Left forelimb (tissue), 1 donor: ENCODE data around the gene QSOX1.

Source experiments
- DNase-seq: peaks from one replicate; pipeline ENCODE4 v3.0.0-alpha.2; 2018; ENCODE audit warnings: low spot score

Gene QSOX1

DNA sequence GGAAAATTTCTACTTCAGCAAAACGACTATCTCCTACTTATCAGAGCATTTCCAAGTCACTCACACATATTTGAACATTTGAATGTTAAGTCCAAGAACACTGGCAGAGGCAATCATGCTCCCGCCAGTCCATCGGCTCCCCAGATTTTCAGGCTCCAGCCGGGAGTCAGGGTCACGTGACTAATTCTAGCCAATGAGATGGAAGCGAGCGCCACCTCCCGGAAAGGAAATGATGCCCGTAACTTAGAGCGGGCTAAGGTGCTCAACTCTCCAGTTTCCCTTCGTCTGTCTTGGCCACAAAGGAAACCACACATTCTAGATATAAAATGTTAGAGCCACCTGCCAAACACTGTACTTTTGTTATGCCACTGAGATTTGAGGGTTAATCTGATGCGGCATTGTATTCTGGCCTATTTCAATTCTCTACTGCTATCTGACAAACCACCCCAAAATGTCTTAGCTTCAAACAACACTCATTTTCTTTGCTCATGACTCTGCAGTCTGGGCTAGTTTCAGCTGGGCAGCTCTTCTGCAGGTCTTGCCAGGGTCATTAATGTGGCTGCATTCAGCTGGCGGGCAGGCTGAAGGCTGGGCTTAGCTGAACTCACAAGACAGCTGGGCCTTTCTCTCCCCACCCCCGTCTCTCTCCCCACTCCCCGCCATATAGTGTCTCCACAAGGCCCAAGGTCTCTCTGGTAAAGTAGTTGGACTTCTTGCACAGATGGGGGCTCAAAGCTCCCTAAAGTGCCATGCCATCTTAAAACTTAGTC lies 58.9 kb downstream of the QSOX1 start:
- DNase-seq, result peak; percentile 47

DNA sequence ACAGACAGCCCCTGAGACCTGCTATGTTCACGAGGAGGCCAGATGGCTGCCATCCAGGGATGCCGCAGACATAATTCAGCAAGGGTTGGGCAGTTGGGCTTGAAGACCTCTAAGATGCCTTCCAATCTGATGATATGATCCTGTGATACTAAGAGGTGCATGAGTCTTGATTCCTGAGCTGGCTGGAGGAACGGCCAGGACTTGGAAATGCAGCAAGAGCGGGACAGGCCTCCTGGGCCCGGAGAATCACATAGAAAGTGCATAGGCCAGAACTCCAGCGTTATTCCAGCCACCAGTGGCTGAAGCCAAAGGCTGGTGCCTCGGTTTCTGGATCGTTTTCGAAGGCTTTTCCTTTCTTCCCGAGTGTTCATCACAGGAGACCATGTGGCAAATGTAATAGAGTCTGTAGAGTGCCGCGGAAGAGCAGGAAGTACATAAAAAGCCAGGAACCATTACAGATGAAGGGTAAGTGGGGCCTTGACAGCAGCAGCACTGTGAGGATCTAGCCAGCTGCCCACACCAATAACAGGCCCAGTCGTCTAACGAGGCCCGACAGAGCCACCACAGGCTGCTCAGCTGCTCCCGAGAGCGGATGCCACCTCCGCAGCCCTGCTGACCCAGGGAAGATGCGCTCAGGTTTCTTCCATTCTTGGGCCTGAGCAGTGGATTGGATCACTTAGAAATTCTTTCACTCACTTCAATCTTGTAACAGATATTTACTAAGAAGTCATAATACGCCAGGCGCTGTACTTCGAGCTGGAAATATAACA lies 61.4 kb downstream of the QSOX1 start:
- DNase-seq, result peak; percentile 36

DNA sequence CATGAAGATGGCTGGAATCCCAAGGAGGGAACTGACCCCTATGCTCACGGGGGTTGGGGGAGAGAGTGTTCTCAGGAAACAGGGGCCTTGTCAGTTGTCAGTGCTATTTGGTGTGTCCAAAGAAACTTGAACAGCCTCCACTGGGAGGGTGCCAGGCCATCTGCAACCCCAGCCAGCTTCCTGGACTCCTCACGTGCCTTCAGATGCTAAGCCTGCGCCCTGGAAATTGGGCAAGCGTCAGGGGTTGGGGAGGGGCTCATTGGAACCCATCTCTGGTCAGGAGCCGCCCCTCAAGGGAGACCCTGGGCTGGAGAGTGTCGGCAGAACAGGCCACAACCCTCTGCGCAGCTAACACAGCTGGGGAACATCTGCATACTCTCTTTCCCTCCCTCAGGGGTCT lies 62.3 kb downstream of the QSOX1 start:
- DNase-seq, result peak; percentile 47

DNA sequence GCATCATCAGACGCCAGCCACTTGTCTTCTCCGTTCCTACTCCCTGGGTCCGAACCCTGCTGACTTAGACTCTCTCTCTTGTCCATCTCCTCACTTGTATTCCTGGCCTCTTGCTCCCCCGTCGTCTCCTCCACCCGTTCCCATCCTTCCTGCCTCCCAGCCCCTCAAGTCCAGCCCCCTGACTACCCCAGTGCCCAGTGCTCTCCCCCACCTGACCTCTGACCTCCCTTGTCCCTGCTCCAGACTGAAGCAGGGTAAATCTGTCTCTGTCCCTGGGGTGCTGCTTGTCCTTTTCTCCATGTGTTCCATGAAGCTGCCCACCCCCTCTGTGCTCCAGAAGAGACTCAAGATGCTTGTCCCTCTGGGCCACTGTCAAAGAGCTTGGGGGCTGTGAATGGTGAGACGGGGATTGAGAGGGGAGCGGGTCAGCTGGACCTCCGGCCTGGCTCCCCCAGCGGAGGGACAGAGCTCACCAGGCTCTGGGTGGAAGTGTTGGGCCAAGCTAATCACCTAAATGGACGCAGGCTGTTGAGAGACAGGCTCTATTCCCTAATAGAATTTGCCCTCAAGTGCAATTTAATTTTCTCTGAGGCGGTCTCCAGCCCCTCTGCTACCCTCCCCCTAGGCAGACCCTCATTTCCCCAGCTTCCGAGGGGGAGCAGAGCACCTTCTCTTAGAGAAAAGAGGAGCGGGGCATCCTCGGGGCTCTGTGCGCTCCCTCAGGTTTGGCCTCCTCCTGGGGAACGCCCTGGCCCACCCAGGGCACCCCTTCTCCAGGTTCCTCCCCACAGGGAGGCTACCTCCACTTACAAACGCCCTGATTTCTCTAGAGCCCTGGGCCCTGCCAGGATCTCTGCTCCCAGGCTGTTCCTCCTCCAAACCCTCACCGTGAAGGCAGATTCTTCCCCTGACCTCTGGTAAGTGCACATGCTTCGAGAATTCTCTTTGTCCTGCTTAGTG lies 64.4 kb downstream of the QSOX1 start:
- no peak for DNase-seq

DNA sequence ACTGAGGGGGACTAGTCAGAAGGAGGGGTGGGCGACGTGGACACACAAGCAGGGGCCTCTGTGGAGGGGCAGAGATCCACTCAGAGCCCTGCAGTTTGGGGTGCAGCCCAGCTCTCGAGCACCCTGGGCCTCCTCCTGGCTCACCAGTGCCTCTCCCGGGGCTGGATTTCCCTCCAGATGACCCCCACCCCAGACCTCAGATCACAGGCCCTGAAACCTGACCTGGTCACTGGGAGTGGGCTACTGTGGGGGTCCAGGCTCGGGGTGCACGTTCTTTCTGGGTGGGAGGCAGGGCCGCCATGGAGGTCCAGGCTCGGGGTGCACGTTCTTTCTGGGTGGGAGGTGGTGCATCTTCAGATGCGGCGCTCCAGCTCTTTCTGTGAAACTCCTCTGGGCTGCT lies 65.1 kb downstream of the QSOX1 start:
- no peak for DNase-seq

DNA sequence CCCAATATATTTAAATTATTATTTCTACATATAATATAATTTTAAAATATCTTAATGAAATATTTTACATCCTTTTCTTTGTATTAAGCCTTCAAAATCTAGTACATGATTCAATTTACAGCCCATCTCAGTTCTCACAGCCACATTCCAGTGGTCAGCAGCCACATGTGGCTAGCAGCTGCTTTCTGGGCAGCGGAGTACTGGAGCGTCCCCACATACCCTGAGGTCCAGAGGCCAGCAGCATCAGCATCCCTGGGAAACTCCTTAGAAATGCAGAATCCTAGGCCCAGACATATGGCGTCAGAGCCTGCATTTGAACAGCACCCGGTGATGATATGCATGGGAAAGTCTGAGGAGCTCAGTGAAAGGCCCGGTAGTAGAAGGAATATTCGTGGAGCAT lies 66.8 kb downstream of the QSOX1 start:
- no peak for DNase-seq

DNA sequence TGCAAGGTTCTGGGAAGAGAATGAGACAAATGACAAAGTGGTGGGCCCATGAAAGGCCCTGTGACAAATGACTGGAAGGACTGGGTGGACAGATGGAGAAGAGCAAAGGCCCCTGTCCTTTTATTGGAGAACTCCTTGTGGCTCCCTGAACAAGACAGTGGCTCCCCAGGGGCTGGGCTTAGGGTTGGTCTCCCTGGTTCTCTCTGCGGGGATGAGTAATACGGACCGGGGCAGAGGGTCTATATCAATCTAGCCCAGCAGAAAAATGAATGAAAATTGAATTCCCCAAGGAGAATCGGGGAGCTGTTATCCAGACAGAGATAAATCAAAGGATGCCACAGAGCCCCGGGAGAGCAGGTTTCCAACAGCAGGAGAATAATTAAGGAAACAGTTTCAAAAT lies 70.2 kb downstream of the QSOX1 start:
- no peak for DNase-seq

DNA sequence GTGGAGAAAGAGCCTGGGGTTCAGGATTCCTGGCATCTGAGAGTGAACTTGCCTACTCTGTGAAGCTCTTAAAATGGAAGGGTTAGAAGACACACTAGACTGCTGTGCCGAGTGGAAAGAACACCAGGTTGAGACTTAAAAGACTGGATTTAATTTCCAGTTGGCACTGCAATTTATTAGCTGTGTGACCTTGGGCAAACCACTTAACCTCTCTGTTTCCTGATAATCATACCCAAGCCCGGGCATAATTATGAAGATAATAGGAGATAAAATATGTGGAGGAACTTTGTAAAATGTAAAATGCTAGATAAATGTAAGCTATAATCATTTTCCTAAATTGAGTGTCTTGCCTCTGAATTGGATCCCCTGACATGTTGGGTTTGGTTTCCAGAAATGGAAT lies 70.7 kb downstream of the QSOX1 start:
- DNase-seq, result no peak

DNA sequence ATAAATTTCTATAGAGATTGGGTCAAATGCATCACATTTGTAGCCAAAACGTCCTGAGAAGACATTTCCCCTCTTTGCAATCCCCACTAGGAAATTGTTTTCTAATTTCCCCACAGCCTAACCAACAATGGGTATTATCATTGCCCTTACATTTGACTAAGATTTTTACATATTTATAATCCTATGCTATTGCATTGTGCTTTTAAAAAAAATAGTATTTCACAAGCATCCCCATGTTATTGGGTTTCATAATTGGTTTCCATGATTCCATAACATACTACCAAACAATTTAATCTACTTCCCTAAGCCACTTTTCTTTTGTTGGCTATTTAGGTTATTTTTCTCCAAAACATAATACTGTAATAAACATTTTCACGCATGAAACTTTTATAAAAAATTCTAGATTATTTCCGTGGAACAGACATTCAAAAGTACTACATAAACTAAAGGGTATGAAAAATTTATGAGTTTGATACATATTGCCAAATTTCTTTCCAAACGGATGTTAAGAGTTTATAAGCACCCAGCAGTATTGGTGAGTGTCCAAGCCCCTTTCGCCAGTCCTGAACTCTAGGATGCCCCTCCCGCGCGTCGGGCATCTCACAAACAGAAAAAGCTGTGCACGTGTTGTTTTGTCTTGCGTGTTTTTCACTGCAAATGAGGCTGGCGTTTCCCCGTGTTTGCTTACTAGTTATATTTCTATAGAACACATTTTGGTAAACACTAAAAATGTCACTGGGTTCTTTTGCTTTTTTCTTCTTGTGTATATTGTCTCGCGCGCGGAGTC lies 73.4 kb downstream of the QSOX1 start:
- DNase-seq, result no peak

DNA sequence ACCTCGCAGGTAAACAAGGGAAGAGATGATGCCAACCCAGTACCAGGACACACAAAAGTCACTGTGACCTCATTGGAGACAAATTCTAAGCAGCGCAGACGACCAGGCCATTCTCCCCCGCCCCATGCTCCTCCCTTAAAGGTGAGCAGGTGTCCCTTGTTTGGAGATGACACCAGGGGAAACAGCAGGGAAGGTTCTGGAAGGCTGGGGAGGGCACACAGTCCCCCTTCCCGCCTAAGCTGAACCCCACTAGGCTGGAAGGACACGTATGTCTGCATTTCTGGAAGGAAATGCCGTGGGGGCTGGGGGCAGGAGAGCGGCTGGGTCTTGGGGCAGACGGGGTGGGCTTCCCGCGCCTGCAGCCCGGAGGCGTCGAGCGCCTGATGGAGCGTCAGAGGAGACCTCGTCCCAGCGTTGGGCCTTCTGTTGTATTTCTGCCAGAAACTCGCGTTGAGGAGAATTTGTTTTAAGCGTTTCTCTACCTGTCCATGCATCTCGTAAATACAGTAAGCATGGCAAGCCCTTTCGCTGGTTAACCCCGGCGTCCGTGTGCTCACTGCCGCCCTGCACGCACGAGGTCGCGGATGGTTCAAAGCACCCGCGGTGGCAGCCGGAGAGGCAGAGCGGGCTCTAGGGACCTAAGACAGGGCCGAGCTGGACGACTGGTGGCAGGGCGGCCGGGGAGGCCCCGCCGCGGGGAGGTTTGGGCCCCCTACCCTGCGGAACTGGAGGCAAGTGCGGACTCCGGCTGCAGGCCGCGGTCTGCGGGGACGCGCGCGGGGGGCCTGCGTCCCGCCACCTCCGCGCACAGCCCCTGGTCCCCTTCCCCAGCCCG lies 74.2 kb downstream of the QSOX1 start:
- no peak for DNase-seq

DNA sequence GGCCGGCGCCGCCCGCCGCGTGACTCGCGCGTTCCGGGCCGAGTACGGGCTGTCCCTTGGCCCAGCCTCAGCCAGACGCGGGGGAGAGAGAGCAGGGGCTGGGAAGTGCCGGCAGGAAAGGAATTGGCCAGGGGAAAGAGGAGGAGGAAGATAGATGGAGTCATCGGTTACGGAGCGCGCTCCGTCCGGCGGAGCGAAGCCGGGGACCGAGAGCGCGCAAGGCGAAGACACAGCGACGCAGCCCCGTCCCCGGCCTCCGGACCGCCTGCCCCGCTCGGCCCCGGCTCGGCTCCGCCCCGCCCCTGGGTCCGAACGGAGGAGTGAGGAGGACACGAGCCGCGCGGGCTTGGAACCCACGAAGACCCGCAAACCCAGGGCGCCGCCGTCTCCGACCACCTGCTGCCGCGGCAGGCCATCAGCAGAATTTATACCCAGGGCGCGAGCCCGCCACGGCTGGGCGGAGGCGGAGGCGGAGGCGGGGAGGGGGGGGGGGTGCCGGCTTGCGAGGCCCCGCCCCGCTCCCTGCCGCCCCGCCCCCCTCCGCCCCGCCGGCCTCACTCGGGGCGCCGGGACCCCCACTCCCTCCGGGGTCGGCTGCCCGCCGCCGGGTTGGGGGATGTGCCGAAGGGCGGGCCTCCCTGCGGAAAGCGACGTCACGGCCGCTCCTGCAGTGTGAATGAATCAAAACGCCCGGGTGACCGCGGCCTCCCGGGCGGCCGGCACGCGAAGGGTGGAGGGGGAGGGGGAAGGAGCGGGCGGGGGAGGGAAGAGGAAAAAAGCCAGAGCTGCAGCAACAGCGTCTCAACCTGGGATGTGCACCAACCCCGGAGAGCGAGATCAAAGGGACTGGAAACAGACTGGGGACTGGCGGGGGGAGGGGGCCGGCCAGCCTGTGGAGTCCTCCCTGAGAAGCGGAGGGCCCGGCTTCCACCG lies 75.1 kb downstream of the QSOX1 start, which contains the start of gene LHX4:
TSS of gene LHX4 (plus strand) at position 782 of the 933 bp plus-strand sequence. CDS start 266 bp downstream, outside the sequence.
- no peak for DNase-seq

DNA sequence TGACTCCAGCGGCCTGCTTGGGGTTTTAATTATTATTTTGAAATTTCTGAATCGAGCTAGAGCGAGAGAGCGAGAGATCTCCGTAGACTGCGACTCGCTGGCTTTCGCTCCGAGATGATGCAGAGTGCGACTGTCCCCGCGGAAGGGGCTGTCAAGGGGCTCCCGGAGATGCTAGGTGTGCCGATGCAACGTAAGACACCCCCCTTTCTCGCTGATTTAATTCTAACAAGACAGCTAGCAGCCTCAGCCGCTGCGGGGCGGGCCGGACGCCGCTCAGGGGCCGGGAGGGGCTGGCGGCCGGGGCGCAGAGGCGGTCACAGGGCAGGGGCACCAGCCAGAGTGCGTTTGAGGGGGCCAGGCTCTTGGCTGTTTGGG lies 75.7 kb downstream of the QSOX1 start:
- no peak for DNase-seq

DNA sequence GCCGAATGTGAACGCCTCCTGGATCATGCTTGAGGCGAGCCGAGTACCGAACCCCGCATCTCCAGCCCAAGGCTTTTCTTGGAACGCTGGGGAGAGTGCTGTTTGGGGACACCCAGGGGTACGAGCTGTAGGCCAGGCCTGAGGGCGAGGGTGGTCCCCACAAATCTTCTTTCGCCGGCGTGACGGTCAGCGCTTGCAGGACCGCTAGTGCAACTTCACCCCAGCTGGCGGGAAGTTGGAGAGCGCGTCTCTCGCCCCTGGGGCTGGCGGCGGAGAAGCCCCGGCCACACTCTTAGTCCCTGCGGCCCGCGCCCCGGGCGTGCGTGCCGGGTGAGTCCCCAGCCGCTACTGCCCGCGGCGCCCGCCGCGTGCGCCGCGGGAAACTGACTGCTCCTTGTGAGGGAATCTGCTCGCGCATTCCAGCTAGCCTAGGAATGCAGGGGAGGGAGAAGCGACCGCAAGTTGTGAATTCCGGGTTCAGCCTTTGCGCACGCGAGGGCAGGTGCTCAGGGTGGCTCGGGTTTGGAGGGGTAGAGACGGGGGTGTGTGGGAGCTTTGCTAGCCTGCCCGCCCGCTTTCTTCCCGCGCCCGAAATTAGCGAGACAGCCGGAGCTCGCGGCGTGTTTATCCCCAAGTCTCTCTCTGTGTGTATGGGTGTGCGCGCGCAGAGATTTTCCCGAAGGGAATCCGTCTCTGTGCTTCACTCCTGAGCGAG lies 76.3 kb downstream of the QSOX1 start:
- DNase-seq, result no peak

DNA sequence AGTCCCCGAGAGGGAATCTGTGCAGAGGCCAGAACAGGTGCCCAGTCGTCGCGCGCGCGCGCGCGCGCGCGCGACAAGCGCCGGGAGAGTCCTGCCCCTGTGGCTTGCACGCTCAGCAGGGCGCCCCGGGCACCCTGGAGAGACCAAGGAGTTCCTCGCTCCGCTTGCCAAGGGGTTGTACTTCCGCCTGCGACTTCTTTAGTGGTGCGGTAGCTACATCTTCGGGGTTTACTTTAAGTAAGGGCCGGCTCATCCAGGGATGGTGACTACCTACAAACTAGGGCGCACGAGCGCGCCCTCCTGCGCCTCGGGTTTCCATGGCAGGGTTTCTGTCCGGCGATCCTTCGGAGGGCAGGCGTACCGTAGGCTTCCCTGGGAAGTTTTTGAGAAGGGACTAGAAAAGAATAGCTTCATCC lies 76.8 kb downstream of the QSOX1 start:
- no peak for DNase-seq

DNA sequence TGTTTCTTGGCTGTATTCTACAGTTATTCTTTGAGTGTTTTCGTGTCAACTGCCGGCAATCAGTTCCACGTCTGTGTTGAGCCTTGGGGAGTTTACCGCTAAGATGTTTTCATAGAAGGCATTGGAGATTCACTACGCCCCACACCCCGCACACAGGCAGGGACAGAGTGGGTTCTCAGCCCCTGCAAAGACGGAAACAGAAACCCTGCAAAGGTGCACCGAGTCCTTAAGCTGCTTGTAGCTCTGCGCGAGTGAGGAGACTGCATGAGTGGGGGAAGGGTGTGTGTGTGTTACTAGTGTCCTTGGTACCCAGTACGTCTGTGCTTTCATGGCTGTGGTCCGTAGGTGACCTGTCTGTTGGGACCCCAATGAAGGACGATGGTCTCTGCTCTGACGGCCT lies 77.3 kb downstream of the QSOX1 start:
- DNase-seq, result no peak

DNA sequence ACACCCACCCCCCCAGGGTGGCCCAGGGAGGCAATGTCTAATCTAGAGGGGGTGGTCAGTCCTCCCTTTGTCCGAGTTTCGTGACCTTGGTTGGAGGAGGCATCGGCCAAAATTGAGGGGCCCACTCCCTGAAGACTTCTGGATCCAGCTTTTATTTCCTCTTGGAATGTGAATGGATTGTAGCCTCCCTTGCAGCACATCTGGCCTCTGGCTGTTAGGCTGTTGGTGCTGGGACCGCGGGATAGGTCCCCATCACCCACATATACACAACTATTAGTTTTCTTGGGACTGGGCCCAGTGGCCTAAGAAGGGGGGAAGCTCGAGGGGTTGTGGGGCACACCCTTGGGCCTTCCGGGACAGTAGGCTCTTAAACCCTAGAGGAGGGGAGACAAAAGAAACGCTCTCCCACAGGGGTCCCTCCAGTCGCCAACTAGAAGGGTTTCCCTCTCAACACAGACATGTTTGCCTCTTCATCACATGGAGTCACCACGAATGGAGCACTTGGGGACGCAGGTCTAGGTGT lies 77.9 kb downstream of the QSOX1 start:
- DNase-seq, result no peak

DNA sequence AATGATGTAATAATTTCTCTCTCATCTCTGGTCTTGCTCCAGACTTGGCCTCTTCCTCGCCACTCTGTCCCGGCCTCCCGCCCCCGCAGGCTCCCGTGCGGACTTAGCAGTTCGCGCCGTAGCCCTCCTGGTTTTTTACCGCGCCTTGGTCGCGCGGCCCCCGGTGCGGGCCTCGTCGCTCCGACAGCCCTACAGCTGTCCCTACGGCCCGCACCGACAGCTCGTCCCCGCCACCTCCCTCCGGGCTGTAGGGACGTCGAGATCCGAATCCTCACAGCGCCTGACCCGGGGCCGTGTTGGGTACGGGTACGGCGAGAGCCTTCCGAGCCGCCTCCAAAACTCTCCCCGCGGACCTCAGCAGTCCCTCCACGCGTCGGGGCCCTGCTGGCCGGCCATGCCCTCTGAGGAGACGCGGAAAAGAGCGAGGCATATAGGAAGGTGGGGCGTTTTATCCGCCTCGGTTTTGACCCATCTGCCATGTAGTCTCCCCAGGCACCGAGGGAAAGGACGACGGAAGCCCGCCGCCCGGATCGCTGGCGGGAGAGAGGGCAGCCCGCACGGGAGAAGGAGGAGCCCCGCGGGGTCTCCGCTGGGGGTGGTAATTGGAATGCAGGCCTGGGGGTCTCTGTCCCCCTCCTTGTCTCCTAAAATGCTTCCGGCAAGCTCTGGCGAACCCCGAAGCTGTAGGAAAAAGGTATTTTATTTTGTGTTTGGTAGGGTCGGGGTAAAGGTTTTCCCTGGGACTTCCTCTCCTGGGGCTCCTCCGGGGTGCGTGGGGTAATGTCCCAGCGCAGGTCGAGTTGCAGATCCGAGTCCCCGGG lies 78.7 kb downstream of the QSOX1 start:
- DNase-seq, result no peak
